H1 (cell line): ENCODE data around the gene NUDT7. TPM values are rescaled to one million over a fixed set of nuclear protein-coding genes. Genes with fewer than 3 reads are reported as not detected.

Experiments
- KDM1A ChIP-seq: fragments of 200-600, 300-600 bp; sonication (generic); IDR thresholded peaks from 2 replicates; pipeline ENCODE4 v1.7.1; 2016; ENCODE audit warnings: mild to moderate bottlenecking, low read length, borderline replicate concordance
- NANOG ChIP-seq: IDR thresholded peaks from 2 replicates; pipeline ENCODE4 v1.6.1; 2011; ENCODE audit warnings: low read length, low read depth, mild to moderate bottlenecking, inconsistent platforms; ENCODE audit not compliant: insufficient read depth, poor library complexity, severe bottlenecking
- SAP30 ChIP-seq: fragments of 300-600 bp; sonication (generic); IDR thresholded peaks from 2 replicates; pipeline ENCODE4 v1.7.1; 2012; ENCODE audit warnings: low read length, moderate library complexity, mild to moderate bottlenecking, inconsistent platforms; ENCODE audit not compliant: insufficient read depth, insufficient replicate concordance
- TAF7 ChIP-seq: optimal IDR thresholded peaks from 2 replicates; pipeline ENCODE3; 2011; ENCODE audit warnings: low read depth, mild to moderate bottlenecking, inconsistent platforms, low read length, moderate library complexity, borderline replicate concordance
- TEAD4 ChIP-seq: IDR thresholded peaks from 2 replicates; pipeline ENCODE4 v1.6.1; 2012; ENCODE audit warnings: low read depth, low read length, inconsistent platforms, mixed read lengths
- polyA plus RNA-seq, 7 experiments: library from polyadenylated mRNA; depleted of rRNA in 3 of 7; stranded (reverse) in 5 of 7; unstranded in 2 of 7; fragments of >200 nt in 5 of 7; fragments of 200-250 nt in 2 of 7; gene quantifications; 1 replicate in 5 of 7; 2 replicates in 1 of 7; 4 replicates in 1 of 7; pipeline versions ENCODE4 v1.2.1 to v1.2.3, GENCODE V29; 2011 to 2013; ENCODE audit warnings: missing spikeins in 2 of 7, mixed read lengths in 2 of 7
- total RNA-seq: library from RNA; stranded (reverse); fragmentation: NEBNext Ultra II Directional; extraction: Animal tissue kit (Norgen Biotek cat#: 25700); gene quantifications from 2 replicates; pipeline ENCODE4 v1.2.1, GENCODE V29; 2021
- TF ChIP-seq, protein P1 (sequence below): fragments of 300-600 bp; sonication (generic); IDR thresholded peaks from 2 replicates; pipeline ENCODE4 v1.7.1; 2012; ENCODE audit warnings: low read length, moderate library complexity, mild to moderate bottlenecking, inconsistent platforms; ENCODE audit not compliant: insufficient replicate concordance

The NUDT7 gene
- total and polyA plus RNA-seq, 2 of the 8 experiments (the other 6 are each of a cell fraction or from before 2014, with no cell fraction given) = 8.8 to 19.7 TPM

GRCh38 chr16:77777745-77778144 lies 55.4 kb downstream of the NUDT7 start (continued):
- TF ChIP-seq, protein P1, sequence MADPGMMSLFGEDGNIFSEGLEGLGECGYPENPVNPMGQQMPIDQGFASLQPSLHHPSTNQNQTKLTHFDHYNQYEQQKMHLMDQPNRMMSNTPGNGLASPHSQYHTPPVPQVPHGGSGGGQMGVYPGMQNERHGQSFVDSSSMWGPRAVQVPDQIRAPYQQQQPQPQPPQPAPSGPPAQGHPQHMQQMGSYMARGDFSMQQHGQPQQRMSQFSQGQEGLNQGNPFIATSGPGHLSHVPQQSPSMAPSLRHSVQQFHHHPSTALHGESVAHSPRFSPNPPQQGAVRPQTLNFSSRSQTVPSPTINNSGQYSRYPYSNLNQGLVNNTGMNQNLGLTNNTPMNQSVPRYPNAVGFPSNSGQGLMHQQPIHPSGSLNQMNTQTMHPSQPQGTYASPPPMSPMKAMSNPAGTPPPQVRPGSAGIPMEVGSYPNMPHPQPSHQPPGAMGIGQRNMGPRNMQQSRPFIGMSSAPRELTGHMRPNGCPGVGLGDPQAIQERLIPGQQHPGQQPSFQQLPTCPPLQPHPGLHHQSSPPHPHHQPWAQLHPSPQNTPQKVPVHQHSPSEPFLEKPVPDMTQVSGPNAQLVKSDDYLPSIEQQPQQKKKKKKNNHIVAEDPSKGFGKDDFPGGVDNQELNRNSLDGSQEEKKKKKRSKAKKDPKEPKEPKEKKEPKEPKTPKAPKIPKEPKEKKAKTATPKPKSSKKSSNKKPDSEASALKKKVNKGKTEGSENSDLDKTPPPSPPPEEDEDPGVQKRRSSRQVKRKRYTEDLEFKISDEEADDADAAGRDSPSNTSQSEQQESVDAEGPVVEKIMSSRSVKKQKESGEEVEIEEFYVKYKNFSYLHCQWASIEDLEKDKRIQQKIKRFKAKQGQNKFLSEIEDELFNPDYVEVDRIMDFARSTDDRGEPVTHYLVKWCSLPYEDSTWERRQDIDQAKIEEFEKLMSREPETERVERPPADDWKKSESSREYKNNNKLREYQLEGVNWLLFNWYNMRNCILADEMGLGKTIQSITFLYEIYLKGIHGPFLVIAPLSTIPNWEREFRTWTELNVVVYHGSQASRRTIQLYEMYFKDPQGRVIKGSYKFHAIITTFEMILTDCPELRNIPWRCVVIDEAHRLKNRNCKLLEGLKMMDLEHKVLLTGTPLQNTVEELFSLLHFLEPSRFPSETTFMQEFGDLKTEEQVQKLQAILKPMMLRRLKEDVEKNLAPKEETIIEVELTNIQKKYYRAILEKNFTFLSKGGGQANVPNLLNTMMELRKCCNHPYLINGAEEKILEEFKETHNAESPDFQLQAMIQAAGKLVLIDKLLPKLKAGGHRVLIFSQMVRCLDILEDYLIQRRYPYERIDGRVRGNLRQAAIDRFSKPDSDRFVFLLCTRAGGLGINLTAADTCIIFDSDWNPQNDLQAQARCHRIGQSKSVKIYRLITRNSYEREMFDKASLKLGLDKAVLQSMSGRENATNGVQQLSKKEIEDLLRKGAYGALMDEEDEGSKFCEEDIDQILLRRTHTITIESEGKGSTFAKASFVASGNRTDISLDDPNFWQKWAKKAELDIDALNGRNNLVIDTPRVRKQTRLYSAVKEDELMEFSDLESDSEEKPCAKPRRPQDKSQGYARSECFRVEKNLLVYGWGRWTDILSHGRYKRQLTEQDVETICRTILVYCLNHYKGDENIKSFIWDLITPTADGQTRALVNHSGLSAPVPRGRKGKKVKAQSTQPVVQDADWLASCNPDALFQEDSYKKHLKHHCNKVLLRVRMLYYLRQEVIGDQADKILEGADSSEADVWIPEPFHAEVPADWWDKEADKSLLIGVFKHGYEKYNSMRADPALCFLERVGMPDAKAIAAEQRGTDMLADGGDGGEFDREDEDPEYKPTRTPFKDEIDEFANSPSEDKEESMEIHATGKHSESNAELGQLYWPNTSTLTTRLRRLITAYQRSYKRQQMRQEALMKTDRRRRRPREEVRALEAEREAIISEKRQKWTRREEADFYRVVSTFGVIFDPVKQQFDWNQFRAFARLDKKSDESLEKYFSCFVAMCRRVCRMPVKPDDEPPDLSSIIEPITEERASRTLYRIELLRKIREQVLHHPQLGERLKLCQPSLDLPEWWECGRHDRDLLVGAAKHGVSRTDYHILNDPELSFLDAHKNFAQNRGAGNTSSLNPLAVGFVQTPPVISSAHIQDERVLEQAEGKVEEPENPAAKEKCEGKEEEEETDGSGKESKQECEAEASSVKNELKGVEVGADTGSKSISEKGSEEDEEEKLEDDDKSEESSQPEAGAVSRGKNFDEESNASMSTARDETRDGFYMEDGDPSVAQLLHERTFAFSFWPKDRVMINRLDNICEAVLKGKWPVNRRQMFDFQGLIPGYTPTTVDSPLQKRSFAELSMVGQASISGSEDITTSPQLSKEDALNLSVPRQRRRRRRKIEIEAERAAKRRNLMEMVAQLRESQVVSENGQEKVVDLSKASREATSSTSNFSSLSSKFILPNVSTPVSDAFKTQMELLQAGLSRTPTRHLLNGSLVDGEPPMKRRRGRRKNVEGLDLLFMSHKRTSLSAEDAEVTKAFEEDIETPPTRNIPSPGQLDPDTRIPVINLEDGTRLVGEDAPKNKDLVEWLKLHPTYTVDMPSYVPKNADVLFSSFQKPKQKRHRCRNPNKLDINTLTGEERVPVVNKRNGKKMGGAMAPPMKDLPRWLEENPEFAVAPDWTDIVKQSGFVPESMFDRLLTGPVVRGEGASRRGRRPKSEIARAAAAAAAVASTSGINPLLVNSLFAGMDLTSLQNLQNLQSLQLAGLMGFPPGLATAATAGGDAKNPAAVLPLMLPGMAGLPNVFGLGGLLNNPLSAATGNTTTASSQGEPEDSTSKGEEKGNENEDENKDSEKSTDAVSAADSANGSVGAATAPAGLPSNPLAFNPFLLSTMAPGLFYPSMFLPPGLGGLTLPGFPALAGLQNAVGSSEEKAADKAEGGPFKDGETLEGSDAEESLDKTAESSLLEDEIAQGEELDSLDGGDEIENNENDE = no peak
- TF ChIP-seq TAF7 (no peak), SAP30 (no peak), TEAD4 (no peak), KDM1A (no peak), NANOG (no peak)
